Loucy (cell line): ENCODE data around the gene SNCG.

Source experiments
- H2AFZ ChIP-seq: fragments of 200-600 bp; sonication (generic); 2 replicates; pipeline ENCODE4 v1.6.0; 2016; ENCODE audit warnings: antibody characterized with exemption, mild to moderate bottlenecking, low read length, moderate library complexity
- H3F3A ChIP-seq: fragments of 200-600 bp; 2 replicates; pipeline ENCODE4 v1.6.0; 2016; ENCODE audit warnings: antibody characterized with exemption, low read depth, mild to moderate bottlenecking
- H3K27me3 ChIP-seq: fragments of 200-600 bp; sonication (generic); 2 replicates; pipeline ENCODE4 v1.6.1; 2014; ENCODE audit warnings: low read length, mild to moderate bottlenecking; ENCODE audit not compliant: insufficient read depth, poor library complexity, severe bottlenecking
- H3K36me3 ChIP-seq: fragments of 200-600 bp; sonication (generic); 2 replicates; pipeline ENCODE4 v1.6.1; 2016; ENCODE audit warnings: low read length; ENCODE audit not compliant: insufficient read depth
- H3K4me1 ChIP-seq: fragments of 200-600 bp; sonication (generic); 2 replicates; pipeline ENCODE4 v1.5.1; 2014; ENCODE audit warnings: low read length, mild to moderate bottlenecking; ENCODE audit not compliant: insufficient read depth, poor library complexity, severe bottlenecking
- H3K4me2 ChIP-seq: fragments of 200-600 bp; sonication (generic); 2 replicates; pipeline ENCODE4 v1.6.0; 2014; ENCODE audit warnings: antibody characterized with exemption, low read length, low read depth, mild to moderate bottlenecking; ENCODE audit not compliant: poor library complexity, severe bottlenecking
- H3K4me3 ChIP-seq: fragments of 200-600 bp; sonication (generic); 2 replicates; pipeline ENCODE4 v1.5.1; 2014; ENCODE audit warnings: low read length, mild to moderate bottlenecking, mixed read lengths; ENCODE audit not compliant: poor library complexity, severe bottlenecking
- H3K79me2 ChIP-seq: fragments of 200-600 bp; sonication (generic); 2 replicates; pipeline ENCODE4 v1.6.1; 2014; ENCODE audit warnings: low read length; ENCODE audit not compliant: insufficient read depth
- H3K9ac ChIP-seq: fragments of 200-600 bp; sonication (generic); 2 replicates; pipeline ENCODE4 v1.6.0; 2014; ENCODE audit warnings: mild to moderate bottlenecking, low read depth, low read length, moderate library complexity; ENCODE audit not compliant: poor library complexity, severe bottlenecking
- H3K9me2 ChIP-seq: fragments of 200-600 bp; sonication (generic); replicated peaks from 2 replicates; pipeline ENCODE4 v1.6.1; 2016; ENCODE audit warnings: low read depth, low read length, mixed read lengths
- H3K9me3 ChIP-seq: fragments of 200-600 bp; sonication (generic); 2 replicates; pipeline ENCODE4 v1.6.1; 2014; ENCODE audit warnings: mild to moderate bottlenecking, antibody characterized with exemption, low read length, low read depth; ENCODE audit not compliant: insufficient read depth
- H4K20me1 ChIP-seq: fragments of 200-600 bp; sonication (generic); 2 replicates; pipeline ENCODE4 v1.6.0; 2014; ENCODE audit warnings: antibody characterized with exemption, low read length, mild to moderate bottlenecking; ENCODE audit not compliant: insufficient read depth, poor library complexity, severe bottlenecking
- EZH2phosphoT487 ChIP-seq: fragments of 200-600 bp; IDR thresholded peaks from 2 replicates; pipeline ENCODE4 v1.6.1; 2018; ENCODE audit warnings: antibody characterized with exemption, mild to moderate bottlenecking, moderate library complexity, borderline replicate concordance
- TF ChIP-seq, protein P1 (sequence below): fragments of 200-600 bp; sonication (generic); conservative IDR thresholded peaks from 2 replicates; pipeline ENCODE4 v1.5.1; 2014; ENCODE audit warnings: mild to moderate bottlenecking, antibody characterized with exemption, low read length

The SNCG gene

DNA sequence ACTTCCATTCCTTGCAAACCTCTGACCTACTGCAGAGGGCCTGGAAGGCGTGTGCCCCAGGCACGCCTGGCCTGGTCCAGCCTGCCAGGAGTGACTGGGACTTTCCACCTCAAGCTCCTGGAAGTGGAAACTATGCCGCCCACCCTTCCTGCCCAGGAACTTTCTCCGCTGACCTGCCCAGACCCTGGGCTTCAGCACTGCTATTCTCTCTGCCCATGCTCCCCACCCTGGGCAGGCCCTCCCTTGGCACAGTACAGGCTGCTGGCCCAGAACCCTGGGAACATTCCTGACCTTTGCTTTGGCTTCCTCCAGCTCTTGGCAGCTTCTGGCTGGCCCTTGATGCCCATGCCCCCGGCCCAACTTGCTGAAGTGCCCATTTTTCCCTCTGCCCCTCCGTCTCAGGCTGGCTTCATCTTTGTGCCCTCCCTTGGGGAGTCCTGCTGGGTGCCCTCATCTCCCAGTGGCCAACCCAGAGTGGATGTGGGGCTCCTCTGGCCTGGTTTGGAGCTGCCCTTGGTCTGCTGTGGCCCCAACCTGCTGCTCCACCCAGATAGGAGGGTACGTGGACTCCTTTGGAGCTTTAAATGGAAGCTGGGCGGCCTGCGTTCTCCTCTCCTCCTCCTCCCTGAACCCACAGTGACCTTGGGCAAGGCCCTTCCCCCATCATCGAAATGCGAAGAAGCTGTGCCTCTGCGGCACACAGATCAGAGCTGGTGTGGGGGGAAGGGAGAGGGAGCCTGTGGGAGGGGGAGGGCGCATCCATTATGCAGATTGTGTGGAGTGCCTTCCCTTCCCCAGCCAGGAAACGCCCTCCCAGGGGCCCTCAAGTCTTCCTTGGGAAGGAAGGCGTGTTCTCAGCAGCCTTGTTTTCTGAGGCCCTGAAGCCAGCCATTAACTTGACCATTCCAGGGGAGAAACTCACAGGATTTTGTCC is 4.4 kb upstream of the SNCG start:
- H2AFZ ChIP-seq, result no peak overlapping the region
- H3K4me2 ChIP-seq, result no peak overlapping the region

DNA sequence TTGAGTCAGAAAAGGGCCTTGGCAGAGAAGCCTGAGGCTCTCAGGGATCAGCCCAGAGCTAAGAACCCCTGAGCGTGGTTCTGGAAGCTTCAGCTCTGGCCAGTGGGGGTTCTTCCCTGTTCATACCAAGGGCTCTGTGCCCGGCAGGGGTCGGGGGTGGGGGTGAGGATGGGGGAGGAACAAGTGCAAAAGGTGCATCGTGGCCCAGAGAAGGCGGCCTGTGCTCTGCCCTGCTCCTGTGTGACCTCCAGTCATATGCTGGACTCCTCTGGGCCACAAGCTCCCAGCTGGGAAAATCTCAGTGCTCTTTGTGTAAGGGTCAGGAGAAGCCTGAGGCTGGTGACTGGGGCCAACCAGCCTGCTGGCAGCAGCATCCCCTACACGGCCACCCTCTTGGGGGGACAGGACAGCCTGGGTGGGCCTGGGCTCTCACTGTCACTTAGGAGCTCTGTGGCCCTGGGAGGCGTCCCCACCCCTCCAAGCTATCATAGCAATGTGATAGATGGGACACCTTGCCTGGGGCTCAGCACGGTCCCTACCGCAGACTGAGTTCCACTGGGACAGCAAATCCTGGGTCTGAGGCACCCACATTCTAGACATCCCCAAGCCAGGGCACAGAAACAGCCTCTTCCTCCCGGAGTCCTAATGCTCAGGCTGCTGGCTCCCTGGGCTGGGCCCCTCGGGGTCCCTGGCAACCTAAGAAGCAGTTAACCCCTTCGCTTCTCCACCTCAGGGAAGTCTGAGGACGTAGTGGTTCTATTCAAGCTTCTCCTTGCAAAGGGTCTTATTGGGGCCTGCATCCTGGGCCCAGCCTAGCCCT is 3.5 kb upstream of the SNCG start:
- Histone ChIP-seq H3K9me2 (no peaks in the 10 kb centered on the region), H3K9me3 (peaks cover 6% of the 10 kb centered on the region; the same call in 1 of the 2 replicates), H2AFZ (no peak overlapping the region), H3K4me3 (no peak overlapping the region), H3K4me2 (no peak overlapping the region), H3K27me3 (no peaks in the 10 kb centered on the region), H3F3A (no peaks in the 10 kb centered on the region), H3K4me1 (peaks cover 6% of the 10 kb centered on the region), H3K36me3 (no peaks in the 10 kb centered on the region), H3K79me2 (no peaks in the 10 kb centered on the region), H3K9ac (no peak overlapping the region), H4K20me1 (no peaks in the 10 kb centered on the region)
- TF ChIP-seq, protein P1, sequence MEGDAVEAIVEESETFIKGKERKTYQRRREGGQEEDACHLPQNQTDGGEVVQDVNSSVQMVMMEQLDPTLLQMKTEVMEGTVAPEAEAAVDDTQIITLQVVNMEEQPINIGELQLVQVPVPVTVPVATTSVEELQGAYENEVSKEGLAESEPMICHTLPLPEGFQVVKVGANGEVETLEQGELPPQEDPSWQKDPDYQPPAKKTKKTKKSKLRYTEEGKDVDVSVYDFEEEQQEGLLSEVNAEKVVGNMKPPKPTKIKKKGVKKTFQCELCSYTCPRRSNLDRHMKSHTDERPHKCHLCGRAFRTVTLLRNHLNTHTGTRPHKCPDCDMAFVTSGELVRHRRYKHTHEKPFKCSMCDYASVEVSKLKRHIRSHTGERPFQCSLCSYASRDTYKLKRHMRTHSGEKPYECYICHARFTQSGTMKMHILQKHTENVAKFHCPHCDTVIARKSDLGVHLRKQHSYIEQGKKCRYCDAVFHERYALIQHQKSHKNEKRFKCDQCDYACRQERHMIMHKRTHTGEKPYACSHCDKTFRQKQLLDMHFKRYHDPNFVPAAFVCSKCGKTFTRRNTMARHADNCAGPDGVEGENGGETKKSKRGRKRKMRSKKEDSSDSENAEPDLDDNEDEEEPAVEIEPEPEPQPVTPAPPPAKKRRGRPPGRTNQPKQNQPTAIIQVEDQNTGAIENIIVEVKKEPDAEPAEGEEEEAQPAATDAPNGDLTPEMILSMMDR, result no peak
- TF ChIP-seq EZH2phosphoT487, result no peak

More for the DNA sequence above, 4.4 kb upstream of the SNCG start:
- Histone ChIP-seq H4K20me1 (no peaks in the 10 kb centered on the region), H3K36me3 (no peaks in the 10 kb centered on the region), H3K9me3 (peaks cover 6% of the 10 kb centered on the region; the same call in 1 of the 2 replicates), H3K79me2 (no peaks in the 10 kb centered on the region), H3F3A (no peaks in the 10 kb centered on the region), H3K4me3 (no peak overlapping the region), H3K9me2 (no peaks in the 10 kb centered on the region), H3K27me3 (no peaks in the 10 kb centered on the region), H3K4me1 (peaks cover 6% of the 10 kb centered on the region), H3K9ac (no peak overlapping the region)
- TF ChIP-seq, protein P1, result no peak
- TF ChIP-seq EZH2phosphoT487, result no peak

DNA sequence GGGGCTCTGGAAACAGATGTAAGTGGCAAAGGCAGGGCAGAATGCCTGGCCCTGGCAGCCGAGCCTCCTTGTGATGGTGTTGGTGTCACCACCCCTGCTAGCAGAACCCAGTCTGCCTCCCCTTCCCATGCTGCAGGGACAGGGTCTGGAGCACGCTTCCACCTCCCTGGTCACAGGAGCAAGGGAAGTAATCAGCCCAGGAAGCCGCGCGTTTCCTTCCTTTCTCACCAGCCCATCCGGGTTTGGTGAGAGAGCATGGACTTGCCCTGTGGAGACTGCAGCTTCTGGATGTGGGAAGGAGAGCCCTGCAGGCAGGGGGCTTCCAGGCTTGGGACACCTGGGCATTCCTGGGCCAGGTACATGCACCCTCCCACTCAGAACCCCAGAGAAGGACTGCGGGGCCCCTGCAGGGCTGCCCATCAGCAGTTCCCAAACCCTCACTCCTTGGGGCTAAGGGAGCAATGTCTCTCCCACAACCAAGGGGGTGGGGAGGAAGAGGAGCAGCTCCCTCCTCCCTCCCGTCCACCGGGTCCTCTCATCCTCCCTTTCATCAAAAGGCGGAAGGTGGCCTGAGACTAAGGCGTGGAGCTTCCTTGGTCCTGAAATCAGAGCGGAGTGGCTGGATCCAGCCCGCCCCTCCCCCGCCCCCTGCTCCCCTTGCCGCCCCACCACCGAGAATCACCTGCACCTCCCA is 2.8 kb upstream of the SNCG start:
- Histone ChIP-seq H3K9me2 (no peaks in the 10 kb centered on the region), H3K9ac (no peak overlapping the region), H3K9me3 (peaks cover 6% of the 10 kb centered on the region; the same call in 1 of the 2 replicates), H2AFZ (no peak overlapping the region), H3F3A (no peaks in the 10 kb centered on the region), H3K79me2 (no peaks in the 10 kb centered on the region), H3K4me3 (no peak overlapping the region), H4K20me1 (no peaks in the 10 kb centered on the region), H3K4me2 (no peak overlapping the region), H3K27me3 (no peaks in the 10 kb centered on the region), H3K36me3 (no peaks in the 10 kb centered on the region), H3K4me1 (peaks cover 6% of the 10 kb centered on the region)
- TF ChIP-seq, protein P1, result no peak
- TF ChIP-seq EZH2phosphoT487, result no peak
